Nephron progenitor cell (in vitro differentiated cells): ENCODE measurements around the gene MAP2K4.
"Not testable (repeated sequence)": the region's sequence is repeated elsewhere in the genome, so short reads cannot be mapped to it uniquely, and the experiment has no call there.

Source experiments
- DNase-seq: peaks from one replicate; pipeline ENCODE4 v3.0.0; 2021
- H3K27ac Mint-ChIP-seq: 2 replicates; pipeline ENCODE4 v1.8.0; 2021; ENCODE audit warnings: mild to moderate bottlenecking, moderate library complexity, mixed read lengths
- H3K27me3 Mint-ChIP-seq: 2 replicates; pipeline ENCODE4 v1.8.0; 2021; ENCODE audit warnings: mild to moderate bottlenecking, low read depth, mixed read lengths; ENCODE audit not compliant: poor library complexity
- H3K36me3 Mint-ChIP-seq: 2 replicates; pipeline ENCODE4 v1.8.0; 2021; ENCODE audit warnings: low read depth, mixed read lengths
- H3K4me1 Mint-ChIP-seq: 2 replicates; pipeline ENCODE4 v1.8.0; 2021; ENCODE audit warnings: mixed read lengths
- H3K4me3 Mint-ChIP-seq: 2 replicates; pipeline ENCODE4 v1.8.0; 2021; ENCODE audit warnings: mild to moderate bottlenecking, moderate library complexity, mixed read lengths
- H3K9me3 Mint-ChIP-seq: 2 replicates; pipeline ENCODE4 v1.8.0; 2021; ENCODE audit warnings: mild to moderate bottlenecking, moderate library complexity, mixed read lengths
- TF ChIP-seq, protein P1 (sequence below): fragments of 200-600 bp; sonication (generic); IDR thresholded peaks from 2 replicates; pipeline ENCODE4 v1.5.0; 2021; ENCODE audit warnings: antibody characterized with exemption

The MAP2K4 gene

DNA sequence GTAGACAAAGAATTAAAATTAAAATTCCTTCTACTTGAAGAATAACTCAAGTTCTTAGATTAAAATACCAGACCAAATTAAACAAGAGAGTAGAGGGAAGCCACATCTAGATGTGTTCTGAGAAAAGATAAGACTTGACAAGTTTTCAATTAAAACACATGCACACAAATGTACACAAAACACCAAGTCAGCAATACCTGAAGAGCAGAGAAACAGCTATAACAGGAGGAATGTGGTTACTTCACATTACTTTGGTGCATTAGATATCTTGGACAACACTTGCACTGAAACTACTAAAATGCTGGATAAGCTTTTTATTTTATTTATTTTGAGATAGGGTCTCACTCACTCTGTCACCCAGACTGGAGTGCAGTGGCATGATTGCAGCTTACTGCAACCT lies 113.9 kb downstream of the MAP2K4 start:
- DNase-seq, result no peak
- Mint-ChIP-seq H3K9me3 (peaks cover 42% of the 10 kb centered on the region), H3K36me3 (peaks cover 94% of the 10 kb centered on the region), H3K27ac (no peak overlapping the region), H3K27me3 (peaks cover 2% of the 10 kb centered on the region), H3K4me1 (no peaks in the 10 kb centered on the region), H3K4me3 (no peak overlapping the region)
- TF ChIP-seq, protein P1, sequence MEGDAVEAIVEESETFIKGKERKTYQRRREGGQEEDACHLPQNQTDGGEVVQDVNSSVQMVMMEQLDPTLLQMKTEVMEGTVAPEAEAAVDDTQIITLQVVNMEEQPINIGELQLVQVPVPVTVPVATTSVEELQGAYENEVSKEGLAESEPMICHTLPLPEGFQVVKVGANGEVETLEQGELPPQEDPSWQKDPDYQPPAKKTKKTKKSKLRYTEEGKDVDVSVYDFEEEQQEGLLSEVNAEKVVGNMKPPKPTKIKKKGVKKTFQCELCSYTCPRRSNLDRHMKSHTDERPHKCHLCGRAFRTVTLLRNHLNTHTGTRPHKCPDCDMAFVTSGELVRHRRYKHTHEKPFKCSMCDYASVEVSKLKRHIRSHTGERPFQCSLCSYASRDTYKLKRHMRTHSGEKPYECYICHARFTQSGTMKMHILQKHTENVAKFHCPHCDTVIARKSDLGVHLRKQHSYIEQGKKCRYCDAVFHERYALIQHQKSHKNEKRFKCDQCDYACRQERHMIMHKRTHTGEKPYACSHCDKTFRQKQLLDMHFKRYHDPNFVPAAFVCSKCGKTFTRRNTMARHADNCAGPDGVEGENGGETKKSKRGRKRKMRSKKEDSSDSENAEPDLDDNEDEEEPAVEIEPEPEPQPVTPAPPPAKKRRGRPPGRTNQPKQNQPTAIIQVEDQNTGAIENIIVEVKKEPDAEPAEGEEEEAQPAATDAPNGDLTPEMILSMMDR, result no peak

DNA sequence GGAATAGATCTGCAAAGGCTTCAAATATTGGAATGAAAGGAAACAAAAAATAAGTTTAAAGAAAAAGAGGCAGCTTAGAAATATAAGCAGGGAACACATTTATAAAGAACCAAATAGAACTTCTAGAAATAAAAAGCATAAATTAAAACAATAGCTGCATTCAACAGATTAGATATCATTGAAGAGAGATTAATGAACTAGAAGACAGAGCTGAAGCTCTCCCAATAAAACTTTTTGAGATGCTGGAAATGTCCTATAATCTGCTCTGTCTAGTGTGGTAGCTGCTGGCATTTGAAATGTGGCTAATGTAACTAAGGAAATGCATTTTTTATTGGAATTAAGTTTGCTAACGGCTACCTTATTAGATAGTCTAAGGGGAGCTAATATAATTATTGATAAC lies 115.6 kb downstream of the MAP2K4 start:
- Mint-ChIP-seq H3K4me3 (no peak overlapping the region), H3K9me3 (peaks cover 42% of the 10 kb centered on the region), H3K4me1 (peaks cover 11% of the 10 kb centered on the region), H3K27ac (no peak overlapping the region), H3K36me3 (peaks cover 98% of the 10 kb centered on the region), H3K27me3 (peaks cover 2% of the 10 kb centered on the region)
- TF ChIP-seq, protein P1, result no peak
- DNase-seq, result no peak

DNA sequence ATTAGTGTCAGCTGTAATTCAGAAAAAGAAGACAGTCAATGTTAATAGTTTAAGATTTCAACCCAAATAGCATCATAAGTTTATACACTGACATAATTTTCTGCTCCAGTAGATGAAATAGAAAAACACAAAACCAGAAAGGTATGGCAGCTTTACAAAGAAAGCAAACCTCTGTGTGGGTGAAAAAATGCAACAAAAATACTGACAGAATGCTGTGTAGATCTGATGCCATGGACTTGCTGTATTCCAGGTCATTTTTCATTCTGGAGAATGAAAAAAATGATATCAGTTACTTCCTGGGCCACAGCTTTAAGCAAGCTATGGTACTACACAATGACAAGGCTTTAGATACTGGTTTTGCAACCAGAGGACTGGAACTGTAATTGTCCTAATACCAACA lies 116.0 kb downstream of the MAP2K4 start:
- H3K9me3 Mint-ChIP-seq, result peaks cover 42% of the 10 kb centered on the region
- H3K4me3 Mint-ChIP-seq, result no peak overlapping the region
- H3K36me3 Mint-ChIP-seq, result peaks cover 98% of the 10 kb centered on the region
- DNase-seq, result no peak
- H3K27ac Mint-ChIP-seq, result no peak overlapping the region
- H3K27me3 Mint-ChIP-seq, result peaks cover 2% of the 10 kb centered on the region
- peaks cover 11% of the 10 kb centered on the region for H3K4me1 Mint-ChIP-seq
- TF ChIP-seq, protein P1, result no peak

DNA sequence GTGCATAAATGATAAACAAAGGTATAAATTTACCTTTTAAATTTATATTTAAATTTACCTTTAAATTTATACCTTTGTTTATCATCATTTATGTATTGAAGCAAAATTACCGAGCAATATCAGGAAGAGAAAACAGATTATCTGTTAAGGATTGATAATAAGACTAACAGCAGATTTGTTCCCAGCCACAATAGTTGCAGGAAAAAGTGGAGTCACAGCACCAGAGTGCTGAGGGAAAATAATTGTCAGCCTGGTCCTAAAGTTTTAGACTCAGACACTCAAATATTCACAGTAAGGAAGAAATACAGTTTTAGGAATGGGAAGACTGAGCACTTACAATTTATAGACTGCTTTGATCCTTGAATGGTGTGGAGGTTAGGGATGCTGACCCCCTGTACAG lies 117.2 kb downstream of the MAP2K4 start:
- Mint-ChIP-seq H3K9me3 (peaks cover 42% of the 10 kb centered on the region), H3K4me1 (peaks cover 11% of the 10 kb centered on the region), H3K27me3 (peaks cover 2% of the 10 kb centered on the region), H3K36me3 (peaks cover 98% of the 10 kb centered on the region), H3K27ac (no peak overlapping the region), H3K4me3 (no peak overlapping the region)
- no peak for DNase-seq
- TF ChIP-seq, protein P1, result no peak

DNA sequence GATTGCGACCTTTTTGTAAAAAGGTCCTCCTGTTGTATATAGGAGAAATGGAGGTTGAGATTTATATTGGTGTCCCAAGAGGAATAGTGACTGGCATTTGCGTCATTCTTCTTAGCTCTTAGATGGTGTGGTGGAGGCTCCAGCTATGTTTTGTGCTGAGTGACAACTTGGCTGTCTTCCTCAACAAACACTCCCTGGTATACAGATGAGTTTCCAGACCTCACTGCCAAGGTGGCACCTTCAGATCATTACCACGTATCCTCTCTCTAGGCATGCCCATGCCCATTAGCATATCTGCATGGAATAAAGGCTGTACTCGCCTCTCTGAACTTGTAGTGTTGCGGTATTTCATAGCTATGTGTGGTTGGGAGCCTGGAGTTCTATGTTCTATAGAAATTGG lies 120.0 kb downstream of the MAP2K4 start:
- H3K36me3 Mint-ChIP-seq, result peaks cover 91% of the 10 kb centered on the region
- no peak overlapping the region for H3K27ac Mint-ChIP-seq
- peaks cover 31% of the 10 kb centered on the region for H3K9me3 Mint-ChIP-seq
- TF ChIP-seq, protein P1, result no peak
- H3K4me1 Mint-ChIP-seq, result peaks cover 11% of the 10 kb centered on the region
- no peak overlapping the region for H3K4me3 Mint-ChIP-seq
- peaks cover 2% of the 10 kb centered on the region for H3K27me3 Mint-ChIP-seq
- DNase-seq, result no peak

DNA sequence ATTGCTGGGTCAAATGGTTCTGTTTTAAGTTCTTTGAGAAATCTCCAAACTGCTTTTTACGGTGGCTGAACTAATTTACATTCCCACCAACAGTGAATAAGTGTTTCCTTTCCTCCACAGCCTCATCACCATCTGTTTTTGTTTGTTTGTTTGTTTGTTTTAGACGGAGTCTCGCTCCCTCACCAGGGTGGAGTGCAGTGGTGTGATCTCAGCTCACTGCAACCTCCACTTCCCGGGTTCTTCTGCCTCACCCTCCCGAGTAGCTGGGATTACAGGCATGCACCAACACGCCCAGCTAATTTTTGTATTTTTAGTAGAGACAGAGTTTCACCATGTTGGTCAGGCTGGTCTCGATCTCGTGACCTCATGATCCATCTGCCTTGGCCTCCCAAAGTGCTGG lies 141.5 kb downstream of the MAP2K4 start:
- not testable (repeated sequence) for DNase-seq, H3K27ac Mint-ChIP-seq, H3K27me3 Mint-ChIP-seq, H3K36me3 Mint-ChIP-seq, H3K4me1 Mint-ChIP-seq, H3K4me3 Mint-ChIP-seq
- peaks cover 42% of the 10 kb centered on the region for H3K9me3 Mint-ChIP-seq
